Mesodermal cell (in vitro differentiated cells): ENCODE measurements around the gene MPC1L.

Experiments
- H3K27ac ChIP-seq: 2 replicates; pipeline ENCODE4 v1.7.0; 2013; ENCODE audit warnings: mild to moderate bottlenecking, low read depth, low read length, moderate library complexity; ENCODE audit not compliant: severe bottlenecking
- H3K36me3 ChIP-seq: 2 replicates; pipeline ENCODE4 v1.7.1; 2013; ENCODE audit warnings: mild to moderate bottlenecking, low read length, moderate library complexity; ENCODE audit not compliant: control insufficient read depth, insufficient read depth
- H3K4me1 ChIP-seq: one replicate; pipeline ENCODE4 v1.7.1; 2013; ENCODE audit warnings: mild to moderate bottlenecking, low read length; ENCODE audit not compliant: insufficient read depth, control insufficient read depth, poor library complexity, severe bottlenecking
- H3K4me3 ChIP-seq: 2 replicates; pipeline ENCODE4 v1.7.0; 2013; ENCODE audit warnings: low read length, control low read depth, mild to moderate bottlenecking; ENCODE audit not compliant: insufficient read depth, poor library complexity, severe bottlenecking; ENCODE audit errors: extremely low read depth
- H3K9me3 ChIP-seq: 2 replicates; pipeline ENCODE4 v1.7.1; 2013; ENCODE audit warnings: mild to moderate bottlenecking, low read length, moderate library complexity; ENCODE audit not compliant: control insufficient read depth
- WGBS, 2 experiments: methylation state at CpG; one replicate each; pipeline ENCODE4 v1.1.5; 2013; ENCODE audit warnings: missing lambda C conversion rate in 2 of 2; ENCODE audit not compliant: insufficient coverage in 2 of 2; 5-methylcytosine and 5-hydroxymethylcytosine counted together

MPC1L gene

DNA sequence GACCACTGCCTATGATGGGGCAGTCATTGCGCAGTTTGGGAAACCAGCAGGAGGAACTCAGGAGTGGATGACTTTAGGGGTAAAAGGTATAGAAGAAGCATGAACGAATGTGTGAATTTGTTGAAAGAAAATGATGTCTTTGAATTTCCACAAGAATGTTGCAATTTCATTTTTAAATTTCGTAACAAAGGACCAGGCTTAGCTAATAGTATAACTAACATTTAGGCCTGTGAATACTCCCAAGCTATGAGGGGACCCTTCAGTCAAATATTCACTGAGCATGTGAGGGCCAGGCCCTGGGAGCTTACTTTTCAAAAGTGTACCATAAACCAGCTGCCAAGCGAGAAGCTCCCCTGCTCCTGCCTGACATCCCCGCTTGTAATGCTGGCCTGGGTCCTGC lies 5.3 kb downstream of the MPC1L start:
- Histone ChIP-seq H3K4me3 (no peak overlapping the region), H3K36me3 (peaks cover 28% of the 10 kb centered on the region), H3K9me3 (no peaks in the 10 kb centered on the region), H3K27ac (no peak overlapping the region), H3K4me1 (no peaks in the 10 kb centered on the region)
- 94 to 100% methylated on average over 2 to 4 of the region's 5 CpGs for WGBS, 2 experiments

DNA sequence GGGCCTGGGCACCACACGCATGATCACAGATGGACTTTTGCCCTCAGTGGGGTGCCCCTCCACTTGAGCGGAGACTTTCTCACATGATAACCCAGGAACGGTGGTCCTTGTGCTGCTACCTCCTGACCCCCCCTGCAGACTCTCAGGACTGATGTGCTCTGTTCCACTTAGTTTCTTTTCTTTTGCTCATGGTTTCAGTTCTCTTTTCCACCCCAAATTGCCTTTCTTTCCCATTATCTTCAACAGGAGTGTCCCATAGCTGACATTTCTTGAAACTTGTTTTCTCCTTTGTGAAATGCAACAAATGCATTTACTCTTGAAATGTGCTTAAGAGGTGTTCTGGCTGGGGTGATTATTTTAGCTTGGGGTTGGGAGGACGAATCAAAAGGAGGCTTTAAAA lies 9.0 kb downstream of the MPC1L start:
- 60 to 96% methylated on average over 1 to 4 of the region's 4 CpGs for whole genome bisulfite sequencing, 2 experiments
- H3K4me3 ChIP-seq = no peak overlapping the region
- peaks cover 48% of the 10 kb centered on the region for H3K36me3 ChIP-seq
- H3K4me1 ChIP-seq = no peaks in the 10 kb centered on the region
- H3K9me3 ChIP-seq = no peaks in the 10 kb centered on the region
- no peak overlapping the region for H3K27ac ChIP-seq

DNA sequence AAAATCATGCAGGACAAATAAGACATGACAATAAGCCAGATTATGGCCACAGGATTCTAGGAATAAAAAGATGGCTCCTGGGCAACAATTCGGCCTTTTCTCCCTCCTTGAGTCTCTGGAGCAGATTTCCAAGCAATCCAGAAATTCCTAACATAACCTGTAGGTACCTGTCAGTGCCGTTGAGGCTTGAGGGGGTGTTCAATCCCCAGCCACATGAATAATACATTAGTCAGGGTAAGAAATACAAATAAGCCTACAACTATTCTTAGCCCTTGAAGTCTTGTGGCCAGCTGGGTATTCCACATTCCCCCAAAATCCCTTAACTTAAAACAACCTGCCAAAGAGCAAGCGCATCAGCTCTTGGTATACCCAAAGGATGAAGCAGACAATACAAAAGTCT lies 14.5 kb downstream of the MPC1L start:
- H3K27ac ChIP-seq = no peak overlapping the region
- H3K9me3 ChIP-seq = no peaks in the 10 kb centered on the region
- WGBS, 2 experiments = no CpG with 5 or more reads among the region's 3 CpGs
- no peaks in the 10 kb centered on the region for H3K4me1 ChIP-seq
- H3K4me3 ChIP-seq = no peak overlapping the region
- peaks cover 62% of the 10 kb centered on the region for H3K36me3 ChIP-seq

DNA sequence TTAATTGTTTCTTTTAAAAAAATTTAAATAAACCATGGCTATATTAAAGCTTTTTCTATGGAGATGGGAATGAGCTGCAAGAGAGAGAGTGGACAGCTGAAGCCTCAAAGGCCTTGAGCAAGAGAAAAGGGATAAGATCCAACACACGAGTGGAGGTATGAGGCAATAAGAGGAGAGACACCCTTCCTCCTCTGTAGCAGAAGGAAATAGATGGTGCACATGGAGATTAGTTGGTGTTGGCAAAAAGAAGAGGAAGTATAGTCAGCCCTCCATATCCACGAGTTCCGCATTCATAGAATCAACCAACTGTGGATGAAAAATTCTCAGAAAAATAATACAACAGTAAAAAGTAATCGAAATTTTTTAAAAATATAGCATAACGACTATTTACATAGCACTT lies 20.9 kb downstream of the MPC1L start:
- Histone ChIP-seq H3K4me3 (no peak overlapping the region), H3K27ac (no peak overlapping the region), H3K4me1 (no peaks in the 10 kb centered on the region), H3K36me3 (peaks cover 23% of the 10 kb centered on the region), H3K9me3 (no peaks in the 10 kb centered on the region)
- WGBS, 2 experiments = no CpG with 5 or more reads among the region's 5 CpGs

DNA sequence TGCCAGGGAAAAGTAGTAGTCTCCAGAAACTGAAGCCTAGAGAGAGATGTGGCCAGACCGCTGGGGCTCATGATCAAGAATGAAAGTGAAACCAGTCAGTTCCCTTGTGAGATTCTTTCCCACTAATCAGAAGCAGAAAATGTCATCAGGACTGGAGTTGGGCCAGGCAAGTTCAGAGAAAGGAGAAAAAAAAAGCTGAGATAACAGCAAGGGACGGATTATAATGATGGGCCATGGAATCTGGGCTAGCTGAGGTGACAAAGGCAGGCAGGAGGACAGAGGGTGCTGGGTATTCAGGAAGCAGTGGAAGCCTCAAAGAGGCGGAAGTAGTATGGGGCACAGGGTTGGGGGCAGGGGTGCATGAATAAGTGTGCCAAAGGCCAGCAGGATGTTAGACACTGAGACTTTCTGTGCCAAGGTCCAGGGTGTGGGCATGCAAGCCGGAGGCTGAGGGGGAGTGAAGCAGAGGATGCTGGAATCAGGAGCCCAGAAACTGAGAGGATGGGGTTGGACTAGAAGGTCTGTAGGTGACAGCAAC lies 21.7 kb downstream of the MPC1L start:
- H3K9me3 ChIP-seq = no peaks in the 10 kb centered on the region
- peaks cover 16% of the 10 kb centered on the region for H3K36me3 ChIP-seq
- no peaks in the 10 kb centered on the region for H3K4me1 ChIP-seq
- H3K27ac ChIP-seq = no peak overlapping the region
- no peak overlapping the region for H3K4me3 ChIP-seq
- WGBS, 2 experiments = 91 to 100% methylated on average over 1 to 4 of the region's 4 CpGs

DNA sequence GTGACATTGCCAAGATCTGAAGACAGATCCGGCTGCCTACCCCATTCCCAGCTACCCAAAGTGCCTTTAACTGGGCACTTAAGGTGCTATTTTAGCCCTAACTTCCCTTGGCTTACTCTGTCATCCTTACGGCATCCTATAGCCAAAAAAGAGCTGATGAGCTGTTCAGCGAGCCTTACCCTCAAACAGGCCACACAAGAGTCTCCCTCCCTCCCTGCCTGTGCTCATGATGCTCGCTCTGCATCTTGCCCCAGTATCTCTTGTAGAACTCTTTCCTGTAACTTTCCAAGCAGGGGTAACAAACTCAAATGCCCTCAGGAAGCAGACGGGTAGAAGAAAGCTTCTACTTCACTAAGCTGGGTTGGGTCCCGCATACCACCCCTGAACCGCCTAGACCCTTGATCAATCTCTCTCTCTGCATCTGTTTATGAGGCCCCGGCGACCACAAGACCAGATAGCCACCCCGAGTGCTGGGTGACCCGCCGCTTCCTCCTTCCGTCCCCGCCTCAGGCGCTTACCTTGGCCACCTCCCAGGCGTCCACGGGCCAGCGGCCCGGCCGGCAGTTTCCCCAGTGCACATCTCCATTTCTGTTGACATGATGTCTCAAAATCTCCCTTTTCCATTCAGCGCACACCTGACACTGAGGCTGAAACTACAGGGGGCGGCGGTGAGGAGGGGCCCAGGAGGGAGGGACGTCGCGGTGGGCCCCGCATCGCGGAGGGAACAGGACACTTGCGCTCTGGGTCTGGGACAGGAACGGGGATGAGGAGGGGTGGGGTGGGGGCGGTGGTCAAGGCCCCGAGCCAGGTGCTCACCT lies 23.5 kb downstream of the MPC1L start:
- H3K4me3 ChIP-seq = peak overlapping the region; percentile 62
- peaks cover 14% of the 10 kb centered on the region for H3K36me3 ChIP-seq
- H3K27ac ChIP-seq = no peak overlapping the region
- WGBS, 2 experiments = 0 to 48% methylated on average over 2 of the region's 33 CpGs
- H3K4me1 ChIP-seq = no peaks in the 10 kb centered on the region
- H3K9me3 ChIP-seq = no peaks in the 10 kb centered on the region

DNA sequence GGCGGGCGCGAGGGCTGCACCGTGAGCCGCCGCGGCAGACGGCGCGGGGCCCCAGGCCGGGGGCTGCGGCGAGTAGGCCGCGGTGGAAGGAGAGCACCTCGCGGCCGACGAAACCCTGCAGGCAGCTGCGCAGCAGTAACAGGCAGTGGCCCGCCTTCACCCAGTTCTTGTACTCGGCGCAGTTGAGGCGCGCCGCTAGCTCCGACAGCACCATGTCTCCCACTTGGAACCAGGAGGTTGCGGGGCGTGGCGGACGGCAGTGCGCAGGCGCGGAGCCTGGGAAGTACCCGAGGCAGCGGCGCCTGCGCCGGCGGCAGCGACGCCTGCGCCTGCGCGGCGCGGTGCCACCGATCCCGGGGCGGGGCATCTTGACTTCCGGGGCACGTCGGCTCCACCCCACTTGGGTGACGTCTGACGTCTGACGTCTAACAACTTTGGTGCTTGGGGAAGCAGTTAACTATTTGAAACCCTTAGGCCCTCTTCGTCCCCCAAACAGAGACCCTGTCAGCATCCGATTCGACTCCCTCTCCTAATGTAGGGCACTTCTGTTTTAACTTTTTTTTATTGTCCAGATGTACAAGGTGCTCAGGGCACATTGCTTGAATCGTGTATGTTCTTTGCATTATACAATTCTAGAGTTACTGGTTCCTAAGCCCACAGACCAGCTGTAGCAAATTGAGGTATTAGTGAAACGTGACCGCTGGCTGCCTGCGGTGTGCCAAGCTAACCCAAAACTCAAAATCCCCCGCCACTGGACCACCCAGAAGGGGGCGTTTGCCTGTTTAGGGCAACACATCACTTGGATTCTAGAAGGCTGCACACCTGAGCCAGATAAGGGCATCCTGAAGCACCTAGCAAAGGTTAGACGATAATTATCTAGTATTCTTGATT lies 24.3 kb downstream of the MPC1L start, which contains the start of gene CXorf38:
Gene CXorf38, minus strand, starts transcription at position 255 of the 891 bp plus-strand sequence. Its CDS starts 41 bp downstream, at position 214.
- no peaks in the 10 kb centered on the region for H3K4me1 ChIP-seq
- WGBS, 2 experiments = 0 to 3% methylated on average over 7 to 23 of the region's 66 CpGs
- peaks cover 11% of the 10 kb centered on the region for H3K36me3 ChIP-seq
- H3K9me3 ChIP-seq = no peaks in the 10 kb centered on the region
- H3K27ac ChIP-seq = peak within 1 kb of the TSS; percentile 80
- peak within 1 kb of the TSS; percentile 62 for H3K4me3 ChIP-seq

DNA sequence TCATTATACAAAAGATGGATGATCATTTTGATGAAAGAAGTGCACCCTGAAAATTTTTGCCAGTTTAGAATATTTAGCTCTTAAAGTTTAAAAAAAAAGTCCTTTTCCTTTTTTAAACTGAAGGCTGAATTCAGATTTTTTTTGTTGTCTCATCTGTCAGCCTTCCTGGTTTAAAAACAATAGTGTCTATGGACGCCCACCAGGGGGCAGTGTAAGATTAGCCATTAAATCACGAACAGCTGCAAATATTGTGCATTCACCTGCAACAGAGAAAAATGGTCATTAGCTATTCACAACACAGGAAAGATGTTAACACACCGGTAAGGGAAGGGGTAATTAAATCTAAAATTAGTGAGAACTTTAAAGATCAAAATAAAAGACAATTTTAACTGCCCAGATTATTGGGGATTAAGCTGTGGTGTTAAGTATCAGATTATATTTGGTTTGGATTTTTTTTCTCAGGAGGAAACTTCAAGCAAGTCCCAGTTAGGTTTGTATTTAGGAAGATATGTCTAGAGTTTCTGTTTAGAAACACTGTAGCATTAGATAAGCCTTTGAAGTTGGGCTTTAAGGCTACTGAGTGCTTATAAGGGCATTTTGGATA lies 28.5 kb downstream of the MPC1L start:
- no CpG with 5 or more reads among the region's 3 CpGs for WGBS, 2 experiments
- H3K9me3 ChIP-seq = no peaks in the 10 kb centered on the region
- peaks cover 17% of the 10 kb centered on the region for H3K36me3 ChIP-seq
- H3K27ac ChIP-seq = no peak overlapping the region
- H3K4me1 ChIP-seq = no peaks in the 10 kb centered on the region
- H3K4me3 ChIP-seq = no peak overlapping the region

DNA sequence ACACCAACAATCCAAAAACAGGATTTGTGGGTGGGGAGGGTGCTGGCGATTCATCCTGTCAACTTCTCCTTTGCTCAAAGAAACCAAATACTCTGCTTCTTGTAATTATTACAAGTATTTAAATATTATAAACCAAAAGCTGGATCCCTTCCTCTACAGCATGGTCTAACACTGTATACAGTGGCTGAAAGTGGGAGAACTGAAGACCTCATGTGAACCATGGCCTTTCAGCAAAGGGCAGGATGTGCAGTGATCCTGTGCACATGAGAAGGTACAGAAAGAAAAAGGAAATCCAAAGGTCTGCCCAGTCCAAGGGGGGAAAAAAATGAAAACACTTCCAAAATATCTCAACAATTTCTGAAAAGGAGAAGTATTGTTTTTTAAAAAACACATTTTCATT lies 29.4 kb downstream of the MPC1L start:
- WGBS, 2 experiments = no CpG with 5 or more reads among the region's 1 CpG
- no peaks in the 10 kb centered on the region for H3K4me1 ChIP-seq
- H3K9me3 ChIP-seq = no peaks in the 10 kb centered on the region
- no peak overlapping the region for H3K27ac ChIP-seq
- peaks cover 24% of the 10 kb centered on the region for H3K36me3 ChIP-seq
- no peak overlapping the region for H3K4me3 ChIP-seq

DNA sequence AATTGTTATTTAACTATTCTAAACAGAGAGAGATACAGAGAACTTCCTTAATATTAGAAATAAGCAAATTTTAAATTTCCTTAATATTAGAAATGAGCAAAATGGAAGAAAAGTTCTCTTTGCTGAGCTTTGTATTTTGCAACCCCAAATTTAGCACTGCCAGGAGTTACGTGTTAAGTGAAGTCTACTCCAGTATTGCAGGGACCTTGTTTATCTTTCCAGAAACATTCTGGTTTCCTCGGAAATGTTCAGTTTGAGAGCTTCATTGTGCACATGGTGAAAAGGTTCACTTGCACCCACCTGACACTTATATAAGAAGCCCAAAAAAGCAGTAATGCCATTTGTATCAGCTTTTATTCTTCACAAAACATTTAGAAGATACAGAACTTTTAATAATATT lies 30.3 kb downstream of the MPC1L start:
- Histone ChIP-seq H3K4me3 (no peak overlapping the region), H3K27ac (no peak overlapping the region), H3K4me1 (no peaks in the 10 kb centered on the region), H3K36me3 (peaks cover 29% of the 10 kb centered on the region), H3K9me3 (no peaks in the 10 kb centered on the region)
- WGBS, 2 experiments = no CpG with 5 or more reads among the region's 2 CpGs
